Measurements from ENCODE around the gene PITPNC1.

GRCh38 chr17:67725807-67726206, 348.7 kb downstream of the PITPNC1 start:
- TF ChIP-seq CTCF (IDR thresholded peaks at IDR 0.05) (no peak), POLR2A (IDR thresholded peaks at IDR 0.05) (no peak)

All from esophagus squamous epithelium (tissue), 4 donors.